GM19455 (cell line): ENCODE data around the gene BCAS3.
"Not testable (repeated sequence)": the region's sequence is repeated elsewhere in the genome, so short reads cannot be mapped to it uniquely, and the experiment has no call there.

ENCODE experiments used
- ATAC-seq: cut with Tn5 transposase; IDR thresholded peaks from one replicate; pipeline ENCODE4 v1.9.1; 2021; ENCODE audit not compliant: unreplicated experiment

Gene BCAS3

DNA sequence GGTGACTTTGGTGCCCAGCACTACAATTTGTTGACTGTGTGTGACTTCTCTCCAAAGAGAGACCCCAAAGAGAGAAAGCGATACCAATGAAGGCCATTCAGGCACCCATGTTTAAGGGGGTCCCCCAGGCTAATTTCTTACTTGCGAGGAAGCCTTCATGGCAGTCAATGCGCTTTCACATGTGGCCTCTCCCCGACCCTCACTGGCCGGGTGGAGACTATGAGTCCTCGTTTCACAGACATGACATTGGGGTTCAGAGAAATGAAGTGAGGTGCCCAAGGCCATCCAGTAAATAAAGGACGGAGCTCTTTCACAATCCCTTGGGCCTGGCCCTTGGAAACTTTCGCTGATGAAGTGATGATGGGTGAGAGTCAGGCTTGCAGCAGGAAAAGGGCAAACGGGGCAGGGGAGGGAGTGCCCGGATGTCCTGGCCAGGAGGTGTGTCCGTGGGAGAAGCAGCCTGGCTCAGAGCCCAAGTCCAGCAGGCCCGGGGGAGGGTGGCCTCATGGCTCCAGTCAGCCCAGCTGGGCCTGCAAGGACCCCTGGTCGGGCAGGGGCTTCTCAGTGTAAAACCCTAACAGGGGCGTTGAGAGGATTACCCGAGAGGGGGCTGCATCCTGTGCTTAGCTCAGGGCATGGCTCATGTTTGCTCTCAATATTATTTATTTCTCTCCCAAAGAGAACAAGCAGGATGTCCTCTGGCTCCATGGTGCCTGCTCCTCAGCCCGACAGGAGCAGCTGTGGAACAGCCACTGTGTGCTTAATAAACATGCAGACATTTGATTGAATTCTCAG, 736.7 kb downstream of the BCAS3 start:
- no peak for ATAC-seq

DNA sequence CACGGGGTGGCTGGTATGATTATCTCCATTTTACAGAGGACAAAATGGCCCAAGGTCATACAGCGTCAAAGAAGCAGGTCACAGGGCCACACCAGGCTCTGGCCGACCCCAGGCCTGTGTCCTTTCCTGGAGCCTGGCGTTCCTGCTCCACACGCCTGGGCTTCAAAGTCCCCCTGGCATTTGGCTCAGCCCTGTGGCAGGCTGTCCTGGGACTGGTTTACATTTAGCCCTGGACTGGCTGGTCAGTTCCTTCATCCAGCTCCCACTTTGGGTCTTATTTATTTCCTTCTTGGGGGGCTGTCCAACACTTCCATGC, 737.2 kb downstream of the BCAS3 start:
- ATAC-seq: no peak

DNA sequence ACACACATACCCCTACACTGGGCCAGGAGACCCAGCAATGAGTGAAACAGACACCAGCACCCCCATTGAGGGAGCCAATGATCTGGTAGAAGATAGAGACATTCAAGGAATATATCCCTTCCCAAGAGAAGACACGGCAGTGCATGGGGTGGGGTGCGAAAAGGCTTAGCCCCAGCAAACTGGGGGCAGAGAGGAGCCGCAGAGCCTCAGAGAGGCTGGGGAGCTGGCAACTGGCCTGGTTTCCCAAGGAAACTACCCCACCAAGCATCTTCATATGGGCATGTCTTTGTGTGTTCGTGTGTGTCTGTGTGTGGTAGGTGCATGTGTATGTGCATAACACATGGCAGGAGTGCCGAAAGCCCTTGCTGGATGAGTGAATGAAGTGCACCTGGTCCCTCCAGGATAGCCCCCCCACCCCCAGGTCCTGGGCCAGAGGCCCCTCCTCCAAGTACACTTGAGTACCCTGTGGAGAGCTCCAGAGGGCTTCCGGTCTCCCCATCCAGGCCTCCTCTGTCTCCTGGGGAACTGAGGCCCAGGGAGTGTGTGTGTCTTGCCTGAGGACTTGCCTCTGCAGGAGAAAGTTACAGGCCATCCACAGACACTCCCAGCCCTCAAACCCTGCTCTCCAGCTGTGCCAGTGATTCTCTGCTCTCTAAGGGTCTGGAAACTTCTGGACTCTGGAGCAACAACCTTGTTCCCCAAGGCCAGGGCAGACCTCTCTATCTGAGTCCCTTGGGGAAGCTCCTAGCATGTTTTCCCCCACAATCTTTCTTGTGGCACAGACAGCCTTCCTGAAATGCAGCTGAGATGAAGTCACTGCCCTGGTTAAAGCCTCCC, 737.9 kb downstream of the BCAS3 start:
- ATAC-seq: no peak

DNA sequence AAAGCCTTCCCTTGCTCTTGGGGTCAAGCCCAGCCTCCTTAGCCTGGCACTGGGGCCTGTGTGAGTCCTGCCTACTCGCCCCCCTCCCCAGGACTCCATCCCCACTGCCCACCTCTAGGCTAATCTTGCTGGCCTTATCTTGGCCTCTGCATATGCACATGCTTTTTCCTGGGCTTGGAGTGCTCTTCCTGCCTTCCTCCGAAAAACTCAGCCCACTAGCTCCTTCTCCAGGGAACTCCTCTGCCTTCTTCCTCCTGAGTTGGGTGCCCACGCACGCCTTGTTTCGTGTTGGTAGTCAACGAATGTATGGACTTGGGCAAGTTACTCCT, 738.5 kb downstream of the BCAS3 start:
- ATAC-seq: no peak

DNA sequence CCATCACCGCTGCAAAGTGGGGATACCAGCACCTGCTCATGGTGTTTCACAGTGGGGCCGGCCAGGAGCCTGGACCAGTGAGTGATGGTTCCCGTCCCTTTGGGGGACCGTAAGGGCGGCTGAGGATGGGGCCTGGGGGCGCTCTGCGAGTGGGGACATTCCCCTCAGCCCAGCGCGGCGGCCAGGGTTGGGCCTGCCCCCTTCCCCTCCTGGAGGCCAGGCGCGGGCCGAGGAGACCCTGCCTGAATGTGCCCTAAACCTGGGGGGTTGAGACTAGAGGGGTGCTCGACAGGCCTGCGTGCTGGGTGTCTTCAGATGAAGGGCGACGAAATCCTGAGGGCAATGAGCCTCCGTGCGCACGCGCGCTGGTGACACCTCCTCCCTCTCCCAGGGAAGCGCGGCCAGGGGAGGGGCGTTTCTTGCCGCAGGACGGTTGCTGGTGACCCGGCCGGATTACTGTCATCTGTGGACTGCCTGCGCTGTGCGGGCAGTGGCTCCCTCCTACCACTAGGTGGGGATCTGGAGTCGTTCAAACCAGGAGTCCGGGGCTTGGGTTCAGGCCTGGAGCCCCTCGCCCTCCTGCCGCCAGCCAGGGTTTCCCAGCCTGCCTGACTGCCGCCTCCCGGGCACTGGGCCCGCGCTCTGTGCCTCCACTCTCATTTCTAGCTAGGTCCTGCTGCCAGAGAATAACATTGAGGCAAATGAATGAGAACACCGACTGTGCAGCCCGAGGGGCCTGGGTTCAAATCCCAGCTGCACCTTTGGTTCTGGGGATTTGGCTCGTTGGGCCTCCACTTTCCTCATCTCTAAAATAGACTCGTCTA, 739.1 kb downstream of the BCAS3 start:
- no peak for ATAC-seq

- no peak for ATAC-seq
These were observed 740.8 kb downstream of the BCAS3 start for GRCh38 chr17:61418449-61418848.

DNA sequence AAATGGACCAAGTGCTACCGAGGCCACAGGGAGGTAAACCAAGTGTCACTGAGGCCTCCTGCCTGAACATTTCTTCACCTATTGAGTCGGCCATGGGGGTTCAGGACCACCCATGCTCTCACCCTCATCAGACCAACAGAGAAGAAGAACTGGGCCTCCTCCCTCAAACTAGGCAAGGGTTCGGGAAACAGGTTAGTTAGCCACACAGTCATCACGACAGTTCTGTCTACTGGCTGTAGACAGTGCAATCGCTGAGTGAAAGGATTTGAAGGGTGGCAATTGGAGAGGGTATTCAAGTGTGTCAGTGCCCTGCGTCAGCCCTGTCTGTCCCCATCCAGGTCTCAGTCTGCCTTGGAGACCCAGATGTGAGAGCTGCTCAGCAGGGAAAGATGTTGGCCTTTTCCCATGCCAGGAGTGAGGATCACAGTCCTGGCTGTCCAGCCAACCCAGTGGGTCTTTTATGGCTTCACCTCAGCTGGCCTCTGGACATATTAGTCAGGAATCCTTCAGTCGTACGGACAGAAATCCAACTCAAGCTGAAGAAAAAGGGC, 741.9 kb downstream of the BCAS3 start:
- ATAC-seq: no peak

GRCh38 chr17:61420052-61420451, 742.4 kb downstream of the BCAS3 start:
- no peak for ATAC-seq

- ATAC-seq: no peak
These were observed 743.2 kb downstream of the BCAS3 start for GRCh38 chr17:61420745-61421398.

- ATAC-seq: no peak
These were observed 743.8 kb downstream of the BCAS3 start for GRCh38 chr17:61421460-61421859.

- no peak for ATAC-seq
These were observed 744.6 kb downstream of the BCAS3 start for GRCh38 chr17:61422116-61422799.

GRCh38 chr17:61422869-61423268, 745.2 kb downstream of the BCAS3 start:
- no peak for ATAC-seq

- no peak for ATAC-seq
These were observed 746.5 kb downstream of the BCAS3 start for GRCh38 chr17:61423967-61424649.

GRCh38 chr17:61425682-61426481, 748.2 kb downstream of the BCAS3 start:
- no peak for ATAC-seq

DNA sequence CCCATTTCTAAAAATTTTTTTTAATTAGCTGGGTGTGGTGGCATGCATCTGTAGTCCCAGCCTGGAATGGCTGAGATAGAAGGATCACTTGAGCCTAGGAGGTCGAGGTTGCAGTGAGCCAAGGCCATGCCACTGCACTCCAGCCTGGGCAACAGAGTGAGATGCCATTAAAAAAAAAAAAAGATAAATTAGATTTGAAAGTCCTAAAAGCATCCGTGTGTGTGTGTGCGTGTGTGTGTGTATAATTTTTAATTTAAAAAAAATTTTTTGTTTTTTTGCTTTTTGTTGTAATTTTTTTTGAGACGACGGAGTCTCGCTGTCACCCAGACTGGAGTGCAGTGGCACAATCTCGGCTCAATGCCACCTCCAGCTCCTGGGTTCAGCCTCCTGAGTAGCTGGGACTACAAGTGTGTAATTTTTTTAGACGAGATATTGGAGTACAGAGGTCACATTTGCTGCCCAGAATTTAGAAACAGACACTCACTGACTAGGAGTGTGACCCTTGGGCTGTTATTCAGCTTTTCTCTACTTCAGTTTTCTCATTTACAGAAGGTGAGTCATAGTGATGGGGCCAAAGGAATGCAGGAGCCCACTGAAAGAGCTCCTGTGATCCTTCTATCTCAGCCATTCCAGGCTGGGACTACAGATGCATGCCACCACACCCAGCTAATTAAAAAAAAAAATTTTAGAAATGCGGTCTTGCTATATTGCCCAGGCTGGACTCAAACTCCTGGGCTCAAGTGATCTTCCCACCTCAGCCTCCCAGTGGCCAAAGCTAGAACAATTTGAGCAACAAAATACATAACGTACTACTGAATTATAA, 749.0 kb downstream of the BCAS3 start:
- ATAC-seq: no peak

DNA sequence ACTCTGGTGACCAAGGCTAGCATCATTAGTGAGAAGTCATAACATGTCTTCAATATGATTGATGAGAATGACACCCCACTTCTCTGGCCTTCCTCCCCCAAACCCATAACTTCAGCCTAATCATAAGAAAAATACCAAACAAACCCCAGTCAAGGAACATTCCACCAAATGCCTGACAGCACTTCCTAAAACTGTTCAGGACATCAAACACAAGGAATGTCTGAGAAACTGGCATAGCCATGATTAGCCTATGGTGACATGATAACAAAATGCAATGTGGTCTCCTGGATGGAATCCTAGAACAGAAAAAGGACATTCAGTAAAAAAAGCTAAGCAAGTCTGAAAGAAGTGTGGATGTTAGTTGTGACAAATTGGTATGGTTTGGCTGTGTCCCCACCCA, 749.9 kb downstream of the BCAS3 start:
- no peak for ATAC-seq

DNA sequence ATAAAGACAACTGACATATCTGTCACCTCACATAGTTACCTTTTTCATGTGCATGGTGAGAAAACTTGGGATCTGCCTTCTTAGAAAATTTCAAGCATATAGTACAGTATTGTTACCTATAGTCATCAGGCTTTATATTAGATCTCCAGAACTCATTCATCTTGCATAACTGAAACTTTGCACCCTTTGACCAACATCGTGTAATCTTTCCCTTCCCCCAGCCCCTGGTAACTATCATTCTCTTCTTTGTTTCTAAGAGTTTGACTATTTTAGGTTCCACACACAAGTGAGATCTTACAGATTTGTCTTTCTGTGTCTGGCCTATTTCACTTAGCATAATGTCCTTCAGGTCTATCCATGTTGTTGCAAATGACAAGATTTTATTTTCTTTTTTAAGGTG, 751.6 kb downstream of the BCAS3 start:
- no peak for ATAC-seq

- not testable (repeated sequence) for ATAC-seq
These were observed 752.2 kb downstream of the BCAS3 start for GRCh38 chr17:61429831-61430230.
